Trophoblast cell (in vitro differentiated cells and primary cell): ENCODE data around the gene CST3.
A peak's percentile ranks its signal among the peaks of the same experiment; 100 is the strongest.

Experiments used
- DNase-seq, 2 donors: peaks; one replicate each; pipeline ENCODE4 v3.0.0-alpha.2; 2016
- H2AFZ ChIP-seq: 2 replicates; pipeline ENCODE4 v1.6.1; 2013; ENCODE audit warnings: low read length, moderate library complexity, mild to moderate bottlenecking; ENCODE audit not compliant: insufficient read depth, poor library complexity
- H2AK5ac ChIP-seq: 2 replicates; pipeline ENCODE4 v1.6.1; 2013; ENCODE audit warnings: mild to moderate bottlenecking, low read length
- H2BK120ac ChIP-seq: 2 replicates; pipeline ENCODE4 v1.6.1; 2013; ENCODE audit warnings: low read length, mild to moderate bottlenecking, moderate library complexity; ENCODE audit not compliant: insufficient read depth, poor library complexity
- H2BK12ac ChIP-seq: 2 replicates; pipeline ENCODE4 v1.6.1; 2013; ENCODE audit warnings: mild to moderate bottlenecking, low read length, moderate library complexity
- H2BK5ac ChIP-seq: 2 replicates; pipeline ENCODE4 v1.6.1; 2013; ENCODE audit warnings: low read length, low read depth, moderate library complexity, mild to moderate bottlenecking; ENCODE audit not compliant: poor library complexity
- H3K14ac ChIP-seq: 2 replicates; pipeline ENCODE4 v1.6.1; 2013; ENCODE audit warnings: mild to moderate bottlenecking, low read length
- H3K18ac ChIP-seq: 2 replicates; pipeline ENCODE4 v1.6.1; 2013; ENCODE audit warnings: mild to moderate bottlenecking, low read length
- H3K23ac ChIP-seq: 2 replicates; pipeline ENCODE4 v1.6.1; 2013; ENCODE audit warnings: low read length
- H3K27ac ChIP-seq: 2 replicates; pipeline ENCODE4 v1.5.1; 2013; ENCODE audit warnings: low read depth, mild to moderate bottlenecking, inconsistent platforms, low read length, moderate library complexity
- H3K27me3 ChIP-seq: 2 replicates; pipeline ENCODE4 v1.6.1; 2013; ENCODE audit warnings: inconsistent platforms, mild to moderate bottlenecking, low read length, moderate library complexity; ENCODE audit not compliant: insufficient read depth
- H3K36me3 ChIP-seq, 2 experiments: 1 replicate in 1 of 2; 2 replicates in 1 of 2; pipeline ENCODE4 v1.6.1; 2013; ENCODE audit warnings: low read length in 2 of 2, mild to moderate bottlenecking in 2 of 2, moderate library complexity in 1 of 2; ENCODE audit not compliant: insufficient read depth in 2 of 2, control insufficient read depth in 1 of 2
- H3K4ac ChIP-seq: 2 replicates; pipeline ENCODE4 v1.6.1; 2013; ENCODE audit warnings: low read depth, mild to moderate bottlenecking, low read length, moderate library complexity
- H3K4me1 ChIP-seq, 2 experiments: 1 replicate in 1 of 2; 2 replicates in 1 of 2; pipeline ENCODE4 v1.6.1; 2013; ENCODE audit warnings: low read length in 2 of 2, mild to moderate bottlenecking in 2 of 2, moderate library complexity in 1 of 2; ENCODE audit not compliant: insufficient read depth in 2 of 2, control insufficient read depth in 1 of 2
- H3K4me2 ChIP-seq: 2 replicates; pipeline ENCODE4 v1.6.1; 2013; ENCODE audit warnings: inconsistent platforms, mild to moderate bottlenecking, low read length, moderate library complexity
- H3K4me3 ChIP-seq: 2 replicates; pipeline ENCODE4 v1.5.1; 2013; ENCODE audit warnings: mild to moderate bottlenecking, low read depth, low read length, inconsistent platforms
- H3K79me1 ChIP-seq: one replicate; pipeline ENCODE4 v1.6.1; 2013; ENCODE audit warnings: low read length
- H3K79me2 ChIP-seq: 2 replicates; pipeline ENCODE4 v1.6.1; 2013; ENCODE audit warnings: low read length, mild to moderate bottlenecking; ENCODE audit not compliant: control insufficient read depth, insufficient read depth, poor library complexity
- H3K9ac ChIP-seq: 2 replicates; pipeline ENCODE4 v1.6.1; 2013; ENCODE audit warnings: mild to moderate bottlenecking, low read length
- H3K9me3 ChIP-seq: 2 replicates; pipeline ENCODE4 v1.6.1; 2013; ENCODE audit warnings: low read depth, mild to moderate bottlenecking, control low read depth, inconsistent platforms, low read length; ENCODE audit not compliant: insufficient read depth
- H4K12ac ChIP-seq: 2 replicates; pipeline ENCODE4 v1.6.1; 2013; ENCODE audit warnings: low read depth, mild to moderate bottlenecking, low read length, moderate library complexity
- H4K8ac ChIP-seq: 2 replicates; pipeline ENCODE4 v1.6.1; 2013; ENCODE audit warnings: low read depth, mild to moderate bottlenecking, low read length, moderate library complexity
- H4K91ac ChIP-seq: one replicate; pipeline ENCODE4 v1.6.1; 2013; ENCODE audit warnings: low read depth, mild to moderate bottlenecking, low read length, moderate library complexity
- WGBS: extraction: QIAGEN DNeasy Blood & Tissue Kit; methylation state at CpG from one replicate; pipeline ENCODE4 v1.1.7; 2013; ENCODE audit warnings: missing lambda C conversion rate; ENCODE audit not compliant: insufficient read length, insufficient coverage; ENCODE audit errors: extremely low coverage; 5-methylcytosine and 5-hydroxymethylcytosine counted together

CST3 gene

GRCh38 chr20:23601715-23602114 lies 36.0 kb downstream of the CST3 start:
- H2AK5ac ChIP-seq, result no peak overlapping the region
- H3K14ac ChIP-seq, result no peak overlapping the region
- no peaks in the 10 kb centered on the region for H3K79me1 ChIP-seq
- no peaks in the 10 kb centered on the region for H3K79me2 ChIP-seq
- peaks cover 4% of the 10 kb centered on the region for H3K9me3 ChIP-seq
- no peaks in the 10 kb centered on the region for H3K36me3 ChIP-seq
- H2BK12ac ChIP-seq, result no peak overlapping the region
- H4K91ac ChIP-seq, result no peak overlapping the region
- no peak overlapping the region for H3K4me2 ChIP-seq
- peak in 1 of 2 donors; percentile 10 for DNase-seq
- peaks cover 2 to 4% of the 10 kb centered on the region in 2 experiments for H3K4me1 ChIP-seq
- H3K4ac ChIP-seq, result no peak overlapping the region
- no peak overlapping the region for H3K9ac ChIP-seq
- no peak overlapping the region for H2BK5ac ChIP-seq
- H4K12ac ChIP-seq, result no peak overlapping the region
- H4K8ac ChIP-seq, result no peak overlapping the region
- WGBS, result no CpG with 5 or more reads among the region's 4 CpGs
- H3K23ac ChIP-seq, result no peak overlapping the region
- no peak overlapping the region for H3K4me3 ChIP-seq
- no peak overlapping the region for H3K27ac ChIP-seq
- no peak overlapping the region for H2AFZ ChIP-seq
- H2BK120ac ChIP-seq, result no peak overlapping the region
- H3K18ac ChIP-seq, result no peak overlapping the region
- H3K27me3 ChIP-seq, result no peaks in the 10 kb centered on the region

GRCh38 chr20:23598481-23598880 lies 39.3 kb downstream of the CST3 start:
- H3K4me2 ChIP-seq, result no peak overlapping the region
- no peak overlapping the region for H2AK5ac ChIP-seq
- H3K23ac ChIP-seq, result no peak overlapping the region
- H2BK12ac ChIP-seq, result no peak overlapping the region
- no peaks in the 10 kb centered on the region for H3K36me3 ChIP-seq
- no peaks in the 10 kb centered on the region for H3K27me3 ChIP-seq
- peaks cover 2 to 4% of the 10 kb centered on the region in 2 experiments for H3K4me1 ChIP-seq
- H4K12ac ChIP-seq, result no peak overlapping the region
- no peak overlapping the region for H3K18ac ChIP-seq
- H3K9ac ChIP-seq, result no peak overlapping the region
- H3K14ac ChIP-seq, result no peak overlapping the region
- no peak overlapping the region for H2AFZ ChIP-seq
- no peak overlapping the region for H4K91ac ChIP-seq
- no peak overlapping the region for H3K4me3 ChIP-seq
- no peak overlapping the region for H3K4ac ChIP-seq
- no peak overlapping the region for H2BK5ac ChIP-seq
- no peaks in the 10 kb centered on the region for H3K79me2 ChIP-seq
- H3K79me1 ChIP-seq, result no peaks in the 10 kb centered on the region
- peaks cover 4% of the 10 kb centered on the region for H3K9me3 ChIP-seq
- H3K27ac ChIP-seq, result no peak overlapping the region
- no peak overlapping the region for H4K8ac ChIP-seq
- no peak for DNase-seq
- no peak overlapping the region for H2BK120ac ChIP-seq

- Histone ChIP-seq H3K9ac (no peak overlapping the region), H3K4ac (no peak overlapping the region), H2BK120ac (no peak overlapping the region), H2AK5ac (no peak overlapping the region), H3K23ac (no peak overlapping the region), H2BK12ac (no peak overlapping the region), H3K18ac (no peak overlapping the region), H3K27ac (no peak overlapping the region), H3K4me2 (no peak overlapping the region), H4K91ac (no peak overlapping the region), H4K8ac (no peak overlapping the region), H4K12ac (no peak overlapping the region), H3K27me3 (no peaks in the 10 kb centered on the region), H3K79me1 (no peaks in the 10 kb centered on the region), H3K36me3 (no peaks in the 10 kb centered on the region), H3K79me2 (no peaks in the 10 kb centered on the region), H3K4me3 (no peak overlapping the region), H3K4me1 (peaks cover 0 to 1% of the 10 kb centered on the region in 2 experiments), H2AFZ (no peak overlapping the region), H2BK5ac (no peak overlapping the region), H3K14ac (no peak overlapping the region), H3K9me3 (peaks cover 2% of the 10 kb centered on the region)
- no CpG with 5 or more reads among the region's 2 CpGs for WGBS
- DNase-seq, result no peak
These were observed 41.0 kb downstream of the CST3 start for GRCh38 chr20:23596579-23597250.

GRCh38 chr20:23595941-23596340 lies 41.8 kb downstream of the CST3 start:
- Histone ChIP-seq H4K12ac (no peak overlapping the region), H2BK12ac (no peak overlapping the region), H3K36me3 (no peaks in the 10 kb centered on the region), H3K23ac (no peak overlapping the region), H4K91ac (no peak overlapping the region), H3K4me1 (peaks cover 0 to 1% of the 10 kb centered on the region in 2 experiments), H2AK5ac (no peak overlapping the region), H3K9ac (no peak overlapping the region), H3K27ac (no peak overlapping the region), H4K8ac (no peak overlapping the region), H3K18ac (no peak overlapping the region), H3K79me1 (no peaks in the 10 kb centered on the region), H3K79me2 (no peaks in the 10 kb centered on the region), H3K4me2 (no peak overlapping the region), H3K14ac (no peak overlapping the region), H3K4me3 (no peak overlapping the region), H3K27me3 (no peaks in the 10 kb centered on the region), H2BK5ac (no peak overlapping the region), H2BK120ac (no peak overlapping the region), H3K4ac (no peak overlapping the region), H2AFZ (no peak overlapping the region), H3K9me3 (peaks cover 2% of the 10 kb centered on the region)
- no CpG with 5 or more reads among the region's 1 CpG for WGBS
- no peak for DNase-seq
